Raji (cell line): ENCODE data around the gene KLHL30.
A peak's percentile ranks its signal among the peaks of the same experiment; 100 is the strongest.

Source experiments
- POLR2A ChIP-seq: IDR thresholded peaks from 2 replicates; pipeline ENCODE4 v1.6.1; 2011; ENCODE audit warnings: low read depth, low read length, control low read depth; ENCODE audit not compliant: insufficient read depth

The KLHL30 gene

DNA sequence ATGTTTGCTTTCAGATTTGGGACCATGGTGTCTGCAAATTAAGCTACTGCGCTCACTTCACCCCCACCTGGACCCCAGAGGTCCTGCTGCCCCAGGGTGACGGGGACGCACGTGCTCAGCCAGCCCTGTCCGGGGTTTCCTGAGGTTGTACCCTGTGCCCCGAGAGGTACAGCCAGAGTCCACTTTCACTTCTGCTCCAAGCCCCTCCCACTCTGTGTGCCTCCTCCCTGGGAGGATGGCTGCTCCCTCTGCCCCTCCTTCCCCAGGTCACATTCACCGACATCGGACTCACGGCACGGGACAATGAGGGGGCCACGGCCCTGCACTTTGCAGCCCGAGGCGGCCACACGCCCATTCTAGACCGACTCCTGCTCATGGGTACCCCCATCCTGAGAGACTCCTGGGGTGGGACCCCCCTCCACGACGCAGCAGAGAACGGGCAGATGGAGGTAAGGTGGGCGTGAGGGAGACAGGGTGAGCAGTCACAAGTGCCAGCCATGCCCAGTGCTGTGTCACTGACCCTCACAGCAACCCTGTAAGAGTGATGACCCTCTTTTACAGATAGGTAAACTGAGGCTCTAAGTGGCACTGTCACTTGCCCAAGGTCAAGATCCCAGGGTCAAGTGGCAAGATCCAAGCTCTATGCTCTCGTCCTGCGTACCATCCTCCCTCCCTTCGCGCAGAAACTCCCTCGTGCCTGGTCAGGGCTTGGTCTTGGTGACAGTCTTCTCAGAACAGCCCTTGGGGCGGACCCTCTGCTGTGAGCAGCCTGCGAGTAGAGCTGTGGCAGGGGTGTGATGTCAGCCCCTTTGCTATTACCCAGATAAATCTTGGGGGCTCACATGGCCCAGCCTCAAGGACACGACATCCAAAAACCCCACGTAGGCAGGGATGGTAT is 30.7 kb upstream of the KLHL30 start:
- peak; percentile 57 for TF ChIP-seq POLR2A

DNA sequence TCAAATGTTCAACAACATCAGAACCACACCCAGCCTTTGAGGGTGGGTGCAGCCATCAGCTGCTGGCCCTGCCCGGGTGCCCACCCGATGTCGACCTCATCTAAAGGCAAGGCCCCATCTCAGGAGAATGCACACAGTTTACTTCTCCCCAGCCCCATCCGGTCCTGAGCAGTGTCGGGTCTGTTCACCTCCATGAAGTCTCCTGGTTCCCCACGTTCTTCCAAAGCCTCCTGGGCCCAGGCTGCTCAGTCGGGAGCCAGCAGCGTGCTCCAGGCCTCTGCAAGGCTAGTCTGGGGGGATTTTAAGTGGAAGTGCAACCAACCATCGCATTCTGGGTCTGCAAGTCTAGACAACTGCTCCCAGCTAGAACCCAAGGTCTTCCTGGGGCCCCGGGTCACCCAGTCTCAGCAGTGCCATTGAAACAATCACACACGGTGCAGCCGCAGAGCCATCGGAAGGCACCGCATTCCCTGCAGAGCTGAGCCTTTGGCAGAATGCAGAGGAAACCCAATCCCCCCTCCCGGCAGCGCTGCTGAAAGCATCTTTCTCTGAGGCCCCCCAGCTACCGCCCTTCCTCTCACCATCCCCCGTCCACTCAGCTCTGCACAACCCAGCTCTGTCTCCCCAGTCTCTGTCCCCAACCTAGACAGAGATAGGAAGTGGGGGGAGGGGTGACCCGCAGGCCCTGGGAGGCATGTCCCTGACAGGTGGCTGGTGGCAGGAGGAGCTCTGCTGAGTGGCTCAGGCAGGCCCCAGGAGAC is 29.9 kb upstream of the KLHL30 start:
- peak; percentile 39; the same call in 1 of the 2 replicates for TF ChIP-seq POLR2A

DNA sequence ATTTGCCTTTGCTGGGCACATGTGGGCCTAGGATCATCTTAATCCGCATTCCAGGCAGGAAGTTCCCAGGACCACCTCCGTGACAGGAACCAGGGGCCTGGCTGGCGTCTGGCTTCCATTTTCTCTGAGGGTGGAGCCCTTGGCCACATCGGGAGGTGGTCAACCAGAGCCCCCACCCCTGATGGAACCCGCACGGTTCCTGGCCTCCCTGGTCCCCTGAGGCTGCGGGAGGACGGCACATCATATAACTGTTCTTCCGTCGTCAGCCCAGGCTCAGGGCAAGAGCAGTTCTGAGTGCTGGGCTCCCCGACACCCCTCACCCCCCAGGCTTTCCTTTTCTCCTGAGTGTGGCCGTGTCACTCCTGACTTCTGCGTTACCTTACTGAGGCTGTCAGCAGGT is 24.9 kb upstream of the KLHL30 start:
- no peak for TF ChIP-seq POLR2A

DNA sequence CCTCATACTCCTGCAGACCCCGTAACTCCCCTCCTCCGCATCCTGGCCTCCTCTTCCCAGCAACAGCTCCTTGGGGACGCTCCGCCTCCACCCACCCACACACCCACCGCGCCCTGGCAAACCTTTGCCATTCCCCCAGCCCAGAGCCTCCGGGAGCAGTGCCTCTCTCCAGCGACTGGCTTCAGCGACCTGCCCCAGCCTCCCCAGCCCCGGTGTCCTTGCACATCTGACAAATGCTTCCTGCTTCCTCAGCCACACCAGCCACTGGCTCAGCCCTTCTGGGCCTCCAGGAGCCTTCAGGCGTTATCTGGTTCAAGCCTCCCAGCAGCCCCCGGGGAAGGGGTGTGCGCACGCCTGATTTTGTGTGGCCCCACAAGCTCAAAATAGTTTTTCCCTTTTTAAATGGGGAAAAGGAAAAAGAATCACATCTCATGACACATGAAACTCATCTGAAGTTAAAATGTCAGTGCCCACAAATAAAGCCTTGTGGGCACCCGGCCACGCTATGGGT is 24.1 kb upstream of the KLHL30 start:
- no peak for TF ChIP-seq POLR2A

DNA sequence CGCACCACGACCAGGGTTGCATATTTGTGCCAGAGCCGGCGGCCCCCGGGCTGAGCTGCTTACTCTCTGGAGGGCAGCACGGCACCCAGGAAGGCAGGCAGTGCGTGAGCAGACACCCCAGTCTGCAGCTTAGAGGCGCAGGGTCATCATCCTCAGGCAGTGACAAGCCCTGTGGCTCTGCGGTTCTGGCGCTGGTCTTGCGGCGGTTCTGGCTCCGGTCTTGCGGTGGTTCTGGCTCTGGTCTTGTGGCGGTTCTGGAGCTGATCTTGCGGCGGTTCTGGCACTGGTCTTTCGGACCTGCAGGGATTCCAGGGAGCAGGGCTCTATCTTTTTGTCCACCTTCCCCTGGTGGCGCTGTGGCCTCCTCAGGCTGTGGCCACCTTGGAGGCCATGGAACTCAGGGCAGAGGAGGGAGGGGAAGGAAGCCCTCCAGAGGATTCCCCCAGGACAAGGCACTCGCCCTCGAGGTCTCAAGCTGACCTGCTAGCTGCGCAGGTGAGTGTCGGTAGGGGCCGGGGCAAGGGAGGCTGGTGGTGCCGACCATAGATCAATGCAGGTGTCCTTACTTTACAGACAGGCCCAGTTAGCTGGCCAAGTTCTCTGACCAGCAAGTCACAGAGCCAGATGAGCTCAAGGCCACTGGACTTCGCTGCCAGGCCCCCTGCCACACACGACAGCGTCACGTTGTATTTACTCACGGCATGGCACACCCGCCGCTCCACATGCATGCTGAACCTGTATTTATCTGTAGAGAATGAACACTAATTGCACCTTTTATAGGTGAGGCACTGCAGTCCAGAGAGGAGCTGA is 23.4 kb upstream of the KLHL30 start:
- TF ChIP-seq POLR2A: no peak

GRCh38 chr2:238116298-238117198 is 21.9 kb upstream of the KLHL30 start:
- TF ChIP-seq POLR2A: no peak

GRCh38 chr2:238117199-238118154 is 21.0 kb upstream of the KLHL30 start:
- no peak for TF ChIP-seq POLR2A

GRCh38 chr2:238119756-238120462 is 18.6 kb upstream of the KLHL30 start:
- TF ChIP-seq POLR2A: no peak

- TF ChIP-seq POLR2A: no peak
Measured at GRCh38 chr2:238120463-238121298, 17.8 kb upstream of the KLHL30 start.

DNA sequence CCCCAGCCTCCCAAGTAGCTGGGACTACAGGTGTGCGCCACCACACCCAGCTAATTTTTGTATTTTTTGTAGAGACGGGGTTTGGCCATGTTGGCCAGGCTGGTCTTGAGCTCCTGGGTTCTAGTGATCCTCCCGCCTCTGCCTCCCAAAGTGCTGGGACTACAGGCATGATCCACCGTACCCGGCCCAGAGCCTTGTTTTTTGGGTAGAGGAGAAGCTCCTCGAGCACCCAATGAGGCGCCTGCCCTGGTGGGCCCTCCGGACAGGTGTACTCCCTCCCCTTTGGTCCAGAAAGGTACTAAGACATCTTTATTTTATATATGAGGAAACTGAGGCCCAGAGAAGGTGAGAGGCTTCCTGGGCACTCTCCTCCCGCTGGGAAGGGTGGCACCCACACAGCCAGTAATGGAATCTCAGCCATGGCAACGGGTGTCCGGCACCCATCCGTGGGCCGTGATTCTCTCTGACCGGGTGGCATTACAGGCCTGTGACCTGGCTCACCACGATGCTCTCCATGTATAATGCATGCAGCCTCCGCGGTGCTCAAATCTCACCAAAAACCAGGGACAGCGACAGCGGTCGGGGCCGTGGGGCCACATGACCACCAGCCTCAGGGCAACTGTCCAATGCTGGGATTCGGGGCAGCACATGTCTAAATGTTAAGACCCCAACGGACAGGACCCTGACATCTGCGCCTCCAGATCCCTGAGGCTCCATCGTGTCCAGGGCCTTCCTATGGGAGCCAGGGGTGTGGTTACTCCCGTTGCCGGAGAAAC is 16.8 kb upstream of the KLHL30 start:
- no peak for TF ChIP-seq POLR2A
